Stimulated activated naive CD4-positive, alpha-beta T cell treated with Interleukin-2 at 50 U/mL for 16 hours (primary cell): ENCODE results near the gene ZFYVE1.
"Not testable (repeated sequence)": the region's sequence is repeated elsewhere in the genome, so short reads cannot be mapped to it uniquely, and the experiment has no call there.

Source experiments
- DNase-seq: peaks from one replicate; lab custom pipeline; 2025; lab: John Stamatoyannopoulos, UW

Gene ZFYVE1

DNA sequence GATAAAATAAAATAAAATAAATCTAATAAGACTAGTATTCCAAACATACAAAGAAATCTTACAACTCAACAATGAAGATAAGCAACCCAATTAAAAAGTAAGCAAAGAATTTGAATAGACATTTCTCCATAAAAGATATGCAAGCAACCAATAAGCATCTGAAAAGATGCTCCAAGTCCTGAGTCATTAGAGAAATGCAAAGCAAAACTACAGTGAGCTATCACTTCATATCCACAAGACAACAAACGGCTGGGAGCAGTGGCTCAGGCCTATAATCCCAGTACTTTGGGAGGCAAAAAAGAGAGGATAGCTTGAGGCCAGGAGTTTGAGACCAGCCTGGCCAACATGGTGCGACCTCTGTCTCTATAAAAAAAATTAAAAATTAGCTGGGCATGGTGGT lies 26.8 kb downstream of the ZFYVE1 start:
- DNase-seq = no peak

DNA sequence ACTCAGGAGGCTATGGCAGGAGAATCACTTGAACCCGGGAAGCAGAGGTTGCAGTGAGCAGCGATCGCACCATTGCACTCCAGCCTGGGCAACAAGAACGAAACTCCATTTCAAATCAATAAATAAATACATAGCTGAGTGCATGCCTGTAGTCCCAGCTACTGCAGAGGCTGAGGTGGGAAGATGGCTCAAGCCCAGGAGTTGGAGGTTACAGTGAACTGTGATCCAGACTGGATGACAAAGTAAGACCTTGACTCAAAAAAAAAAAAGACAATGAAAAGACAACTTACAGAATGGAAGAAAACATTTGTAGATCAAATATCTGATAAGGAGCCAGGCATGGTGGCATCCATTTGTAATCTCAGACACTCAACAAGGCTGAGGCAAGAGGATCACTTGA lies 27.6 kb downstream of the ZFYVE1 start:
- no peak for DNase-seq

DNA sequence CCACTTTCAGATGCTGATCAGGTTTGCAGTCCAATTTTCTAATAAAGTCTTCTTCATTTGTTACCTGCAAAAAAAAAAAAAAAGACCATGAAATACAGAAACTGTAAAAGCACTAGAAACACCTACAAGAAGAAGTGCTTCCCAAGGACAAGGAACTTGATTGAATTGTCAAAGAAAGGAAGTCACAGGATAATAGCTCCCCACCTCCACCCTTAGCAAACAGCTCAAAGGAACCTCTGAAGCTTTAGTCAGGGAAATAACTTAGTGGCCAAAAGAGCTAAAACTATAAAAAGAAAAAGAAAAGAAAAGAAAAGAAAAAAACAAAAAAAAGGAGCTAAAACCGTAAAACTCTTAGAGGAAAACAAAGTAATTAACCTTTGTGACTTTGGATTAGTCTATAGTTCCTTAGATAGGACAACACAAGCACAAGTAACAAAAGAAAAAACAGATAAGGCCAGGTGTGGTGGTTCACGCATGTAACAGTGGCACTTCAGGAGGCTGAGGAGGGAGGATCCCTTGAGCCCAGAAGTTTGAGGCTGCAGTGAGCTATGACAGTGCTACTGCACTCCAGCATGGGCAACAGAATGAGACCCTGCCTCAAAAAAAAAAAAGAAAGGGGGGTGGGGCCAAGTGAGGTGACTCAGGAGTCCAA lies 28.5 kb downstream of the ZFYVE1 start:
- DNase-seq = no peak

DNA sequence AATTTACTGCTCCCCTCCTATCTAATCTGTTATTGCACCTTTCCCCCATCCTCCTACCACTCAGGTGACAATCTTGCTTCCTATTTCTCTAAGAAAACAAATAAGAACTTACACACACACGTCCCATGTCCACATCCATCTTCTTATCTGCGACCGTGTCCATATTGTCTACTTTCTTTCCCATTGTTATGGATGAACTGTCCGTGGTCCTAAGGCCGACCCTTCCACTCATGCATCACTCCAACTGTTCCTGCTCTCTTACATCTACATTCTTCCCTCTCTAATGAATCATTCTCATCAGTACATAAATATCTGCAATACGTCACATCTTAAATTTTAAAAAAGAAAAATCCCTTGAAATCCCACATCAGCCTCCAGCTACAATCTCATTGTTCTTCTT lies 30.0 kb downstream of the ZFYVE1 start:
- DNase-seq = no peak

DNA sequence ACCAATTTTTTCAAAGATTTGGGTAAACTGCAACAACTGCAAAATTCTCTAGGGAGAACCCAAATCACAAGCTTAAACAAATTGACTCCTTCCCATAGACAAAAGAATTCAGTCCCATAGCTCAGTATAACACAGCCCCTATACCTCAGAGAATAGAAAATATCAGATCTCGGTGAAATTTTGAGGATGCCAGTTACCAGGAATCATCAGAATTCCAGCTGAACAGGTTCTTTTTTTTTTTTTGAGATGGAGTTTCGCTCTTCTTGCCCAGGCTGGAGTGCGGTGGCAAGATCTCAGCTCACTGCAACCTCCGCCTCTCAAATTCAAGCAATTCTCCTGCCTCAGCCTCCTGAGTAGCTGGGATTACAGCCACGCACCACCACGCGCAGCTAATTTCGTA lies 36.7 kb downstream of the ZFYVE1 start:
- no peak for DNase-seq

DNA sequence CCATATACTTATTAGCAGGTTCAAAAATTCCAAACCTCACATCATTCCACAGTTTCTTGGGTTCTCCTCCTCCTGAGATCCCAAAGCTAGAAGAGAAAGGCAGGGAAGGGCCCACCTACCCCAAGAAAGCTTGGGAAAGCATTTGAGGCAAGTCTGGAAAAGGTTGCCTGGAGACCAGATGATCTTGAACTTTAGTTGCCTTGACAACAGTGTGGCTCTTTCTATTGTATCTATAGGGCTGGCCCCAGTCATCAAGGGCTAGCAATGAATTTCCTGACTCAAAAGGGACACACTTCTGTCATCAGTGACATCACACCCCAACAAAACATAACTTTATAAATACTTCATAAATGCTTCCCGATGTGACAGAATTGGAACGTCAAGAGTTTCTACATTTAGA lies 40.0 kb downstream of the ZFYVE1 start:
- DNase-seq = no peak

DNA sequence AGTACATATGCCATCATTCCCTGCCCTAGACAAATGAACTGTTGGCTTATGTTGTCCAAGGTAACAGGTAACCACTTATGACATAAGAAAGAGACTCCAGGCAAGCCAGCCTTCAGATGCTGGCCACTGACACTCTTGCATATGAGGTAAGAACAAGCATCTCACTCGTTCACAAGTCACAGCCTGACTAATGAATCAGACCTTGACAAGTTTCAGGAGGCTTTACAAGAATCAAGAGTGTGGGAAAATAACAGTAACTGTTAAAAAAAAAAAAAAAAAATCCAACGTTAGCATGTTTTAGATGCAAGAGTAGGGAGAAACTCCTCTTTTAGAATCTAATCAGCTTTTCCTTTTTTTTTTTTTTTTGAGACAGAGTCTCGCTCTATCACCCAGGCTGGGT lies 40.7 kb downstream of the ZFYVE1 start:
- no peak for DNase-seq

DNA sequence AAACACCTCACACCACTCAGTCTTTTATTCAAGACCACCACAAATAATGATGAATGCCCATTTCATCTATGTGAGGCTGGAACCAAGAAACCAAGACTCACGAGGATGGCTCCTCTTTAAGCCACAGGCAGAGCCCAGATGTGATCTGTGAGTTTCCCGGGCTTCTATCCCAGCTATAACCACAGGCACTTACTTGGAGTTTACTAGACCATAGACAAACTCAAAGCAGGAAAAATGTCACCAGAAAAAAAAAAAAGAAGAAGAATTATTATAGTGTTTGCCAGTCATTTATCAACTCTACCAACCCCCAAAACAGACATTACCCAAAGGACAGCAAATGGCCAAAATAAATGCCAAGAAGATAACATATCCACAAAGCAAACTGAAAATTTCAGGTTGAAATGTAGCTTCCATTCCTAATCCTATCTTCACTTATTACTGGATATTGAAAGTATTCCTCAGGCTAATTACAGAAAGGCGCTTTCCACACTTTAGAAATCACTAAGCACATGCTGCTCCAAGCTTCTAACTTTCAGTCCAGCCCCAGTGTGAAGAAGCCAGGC lies 44.7 kb downstream of the ZFYVE1 start:
- no peak for DNase-seq

DNA sequence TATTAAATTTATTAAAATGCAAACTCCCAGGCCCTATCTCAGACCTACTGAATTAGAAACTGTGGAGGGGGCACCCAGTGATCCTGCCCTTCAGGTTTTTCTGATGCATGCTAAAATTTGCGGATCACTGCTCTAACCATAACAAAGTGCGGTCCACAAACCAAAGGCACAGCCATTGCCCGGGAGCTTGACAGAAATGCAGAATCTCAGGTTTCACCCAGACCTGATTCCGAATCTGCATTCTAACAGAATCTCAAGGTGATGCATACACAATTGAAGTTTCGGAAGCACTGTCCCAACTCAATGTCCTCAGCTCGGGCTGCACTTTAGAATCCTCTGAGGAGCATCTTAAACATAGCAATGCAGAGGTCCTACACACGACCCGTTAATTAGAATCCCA lies 46.0 kb downstream of the ZFYVE1 start:
- DNase-seq = no peak

DNA sequence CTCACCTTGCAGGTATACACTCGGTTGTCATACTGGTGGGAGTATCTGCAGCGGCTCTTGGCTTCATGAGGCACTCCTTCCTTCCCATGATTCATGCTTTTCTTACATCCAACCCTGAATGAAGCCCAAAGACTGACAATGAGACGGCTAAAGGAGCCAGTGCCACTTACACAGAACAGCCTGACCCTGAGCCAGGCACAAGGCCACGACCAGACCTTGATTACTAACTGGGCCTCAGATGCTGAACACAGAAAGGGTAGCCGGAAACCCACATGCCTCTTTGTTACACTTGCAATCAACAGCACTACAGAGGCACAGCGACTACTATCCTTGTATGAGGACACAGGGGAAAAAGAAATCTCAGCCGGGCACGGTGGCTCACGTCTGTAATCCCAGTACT lies 48.0 kb downstream of the ZFYVE1 start:
- DNase-seq = no peak

DNA sequence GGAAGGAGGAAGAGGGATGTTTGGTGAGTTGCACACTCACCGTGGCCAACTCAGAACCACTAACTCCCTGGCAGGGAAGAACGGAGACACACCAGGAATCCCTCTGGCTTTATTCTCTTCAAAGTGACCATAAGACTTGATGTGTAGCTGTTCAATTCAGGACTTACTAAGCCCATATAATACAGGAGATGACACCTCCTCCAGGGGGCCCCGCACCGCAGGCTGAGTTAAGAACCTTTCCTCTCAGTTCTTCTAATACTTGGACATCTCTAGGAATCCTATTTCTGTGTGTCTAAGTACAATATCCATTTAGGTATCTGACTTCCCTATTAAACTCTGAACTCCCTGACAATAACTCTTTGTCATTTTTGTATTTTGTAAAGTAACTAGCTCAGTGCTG lies 51.1 kb downstream of the ZFYVE1 start:
- no peak for DNase-seq

DNA sequence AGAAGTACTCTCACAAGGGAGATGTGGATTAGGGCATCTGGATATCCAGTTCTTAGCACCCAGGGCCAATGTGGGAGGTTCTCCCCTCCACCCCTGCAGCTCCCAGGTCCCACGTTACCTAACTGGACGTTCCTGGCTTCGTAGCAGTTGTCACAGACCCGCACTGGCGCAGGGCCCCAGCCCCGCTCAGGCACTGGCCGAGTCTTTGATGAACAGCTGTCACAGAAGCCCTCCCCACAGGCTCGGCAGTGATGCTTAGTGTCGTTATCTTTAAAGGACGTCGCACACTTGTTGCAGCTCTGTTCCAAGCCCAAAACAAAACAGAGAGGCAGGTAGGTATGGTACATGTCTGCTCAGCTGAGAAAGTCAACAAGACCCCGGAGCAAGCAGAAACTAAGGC lies 52.2 kb downstream of the ZFYVE1 start:
- DNase-seq = no peak

DNA sequence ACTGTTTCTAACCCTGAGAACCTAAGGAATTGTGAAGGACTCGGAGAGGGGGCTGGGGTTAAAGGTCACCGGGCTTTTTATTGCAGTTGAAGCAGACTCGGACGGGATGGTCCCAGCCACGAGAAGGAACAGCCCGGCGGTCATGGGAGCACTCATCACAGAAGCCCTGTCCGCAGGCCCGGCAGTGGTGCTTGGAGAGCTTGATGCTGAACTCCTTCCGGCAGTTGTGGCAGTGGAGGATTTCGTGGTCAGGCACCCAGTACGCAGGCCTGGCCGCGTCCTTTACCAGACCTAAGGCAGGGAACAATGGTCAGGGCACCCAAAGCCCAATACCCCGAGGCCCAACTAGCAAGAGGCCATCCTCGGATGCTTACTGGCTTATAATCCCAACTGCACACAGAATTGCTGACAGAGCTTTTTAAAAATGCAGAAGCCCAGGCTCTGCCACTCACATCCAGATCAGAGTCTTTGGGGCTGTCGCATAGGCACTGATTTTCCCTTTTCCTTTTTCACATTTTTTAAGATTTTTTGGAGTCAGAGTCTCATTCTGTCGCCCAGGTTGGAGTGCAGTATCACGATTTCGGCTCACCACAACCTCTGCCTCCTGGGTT lies 56.0 kb downstream of the ZFYVE1 start:
- no peak for DNase-seq

DNA sequence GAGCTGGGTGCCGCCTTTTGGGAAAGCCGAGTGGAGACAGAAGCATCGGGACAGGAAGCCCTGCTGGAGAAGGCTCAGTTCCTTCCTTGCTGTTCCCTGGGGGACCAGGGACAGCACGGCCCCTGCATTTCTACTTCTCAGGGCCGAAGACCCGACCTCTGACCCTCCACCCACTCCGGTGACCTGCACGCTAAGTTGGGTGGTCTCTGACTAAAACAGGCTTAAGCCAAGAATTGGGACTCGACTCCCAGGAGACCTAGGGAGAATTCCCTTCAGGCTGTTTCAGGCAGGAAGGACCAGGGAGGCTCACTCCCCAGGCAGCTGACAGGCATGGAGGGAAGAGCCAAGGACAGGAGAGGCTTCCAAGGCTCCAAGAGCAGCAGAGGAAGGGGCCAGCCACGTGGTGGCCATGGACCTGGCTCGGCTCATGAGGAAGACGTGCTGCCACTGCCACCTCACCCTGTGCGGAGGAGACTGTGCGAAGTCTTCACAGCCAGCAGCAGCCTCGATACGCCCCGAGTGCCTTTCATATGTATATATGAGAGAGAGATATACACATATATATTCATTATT lies 56.8 kb downstream of the ZFYVE1 start:
- DNase-seq = no peak

DNA sequence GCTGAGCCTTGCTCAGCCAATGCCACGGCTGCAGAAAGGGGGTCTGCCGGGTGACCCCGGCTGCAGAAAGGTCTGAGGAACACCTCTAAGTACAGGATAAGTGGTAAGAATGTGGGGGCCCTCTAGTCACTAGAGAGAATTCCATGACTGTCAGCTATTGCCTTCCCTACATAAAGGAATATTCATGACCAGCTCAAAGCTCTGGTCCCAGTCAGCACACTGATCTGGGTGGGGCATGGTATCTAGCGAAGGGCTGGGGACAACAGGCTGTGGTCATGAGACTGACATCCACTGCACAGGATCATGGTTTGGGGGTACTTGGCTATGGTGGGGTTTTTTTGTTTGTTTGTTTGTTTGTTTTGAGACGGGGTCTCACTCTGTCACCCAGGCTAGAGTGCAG lies 58.6 kb downstream of the ZFYVE1 start:
- DNase-seq = no peak

DNA sequence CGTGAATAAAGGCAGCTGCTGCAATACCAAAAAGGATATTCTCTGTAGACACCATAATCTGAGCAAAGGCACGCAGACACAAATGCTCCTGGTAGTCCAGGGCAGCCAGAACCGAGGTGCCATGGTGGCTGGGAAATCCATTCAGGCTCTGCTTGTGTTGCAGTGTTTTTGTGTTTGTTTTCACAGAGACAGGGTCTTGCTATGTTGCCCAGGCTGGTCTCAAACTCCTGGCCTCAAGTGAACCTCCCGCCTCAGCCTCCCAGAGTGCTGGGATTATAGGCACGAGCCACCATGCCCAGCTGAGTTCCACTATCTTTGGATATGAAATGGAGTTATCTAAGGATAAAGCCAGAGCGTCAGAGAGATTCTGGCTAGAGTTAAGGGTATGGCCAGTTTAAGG lies 60.9 kb downstream of the ZFYVE1 start:
- no peak for DNase-seq

DNA sequence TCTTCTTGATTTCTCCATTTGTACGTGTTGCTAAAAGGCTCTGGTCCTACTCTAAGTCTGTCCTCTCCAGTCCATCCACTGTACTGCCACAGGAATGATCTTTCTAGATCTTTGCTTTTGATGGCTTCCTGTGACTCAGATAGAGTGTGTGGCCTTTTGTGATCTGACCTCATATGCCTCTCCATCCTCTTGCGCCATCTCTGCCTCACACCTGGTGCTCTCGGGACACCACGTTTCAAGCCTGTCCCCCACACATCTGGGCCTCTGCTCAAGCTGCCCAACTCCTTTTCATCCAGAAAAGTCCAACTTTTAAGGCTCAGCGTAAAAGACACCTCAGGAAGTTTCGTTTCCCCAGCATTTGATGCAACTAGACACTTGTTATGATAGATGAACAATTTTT lies 61.7 kb downstream of the ZFYVE1 start:
- no peak for DNase-seq

DNA sequence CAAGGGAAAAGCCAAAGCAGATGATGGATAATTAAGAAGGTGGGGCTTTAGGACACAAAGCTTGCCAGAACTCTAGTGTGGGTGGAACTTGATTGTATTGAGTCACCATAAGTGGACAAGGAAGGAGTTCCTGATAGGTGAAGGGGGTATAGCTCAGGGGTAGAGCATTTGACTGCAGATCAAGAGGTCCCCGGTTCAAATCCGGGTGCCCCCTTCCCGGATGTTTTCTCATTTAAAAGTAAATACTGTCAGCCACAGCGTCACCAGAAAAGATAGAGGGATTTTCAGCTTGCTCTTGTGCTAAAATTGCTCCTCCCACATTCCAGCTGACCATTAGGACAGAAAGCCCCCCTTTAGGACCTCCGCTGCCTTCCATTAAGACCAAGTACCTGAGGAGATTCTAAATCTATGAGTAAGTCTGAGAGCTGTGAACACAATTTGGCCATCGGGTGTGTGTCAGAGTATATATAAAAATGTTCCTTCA lies 64.0 kb downstream of the ZFYVE1 start:
- DNase-seq = no peak

DNA sequence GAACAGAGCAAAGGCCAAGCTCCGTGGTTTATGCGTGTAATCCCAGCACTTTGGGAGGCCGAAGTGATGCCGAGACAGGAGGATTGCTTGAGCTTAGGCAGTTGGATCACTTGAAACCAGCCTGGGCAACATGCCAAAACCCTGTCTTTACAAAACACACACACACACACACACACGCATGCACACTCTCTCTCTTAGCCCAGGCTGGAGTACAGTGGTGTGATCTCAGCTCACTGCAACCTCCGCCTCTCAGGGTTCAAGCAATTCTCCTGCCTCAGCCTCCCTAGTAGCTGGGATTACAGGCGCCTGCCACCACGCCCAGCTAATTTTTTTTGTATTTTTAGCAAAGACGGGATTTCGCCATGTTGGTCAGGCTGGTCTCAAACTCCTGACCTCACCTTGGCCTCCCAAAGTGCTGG lies 64.6 kb downstream of the ZFYVE1 start:
- not testable (repeated sequence) for DNase-seq

DNA sequence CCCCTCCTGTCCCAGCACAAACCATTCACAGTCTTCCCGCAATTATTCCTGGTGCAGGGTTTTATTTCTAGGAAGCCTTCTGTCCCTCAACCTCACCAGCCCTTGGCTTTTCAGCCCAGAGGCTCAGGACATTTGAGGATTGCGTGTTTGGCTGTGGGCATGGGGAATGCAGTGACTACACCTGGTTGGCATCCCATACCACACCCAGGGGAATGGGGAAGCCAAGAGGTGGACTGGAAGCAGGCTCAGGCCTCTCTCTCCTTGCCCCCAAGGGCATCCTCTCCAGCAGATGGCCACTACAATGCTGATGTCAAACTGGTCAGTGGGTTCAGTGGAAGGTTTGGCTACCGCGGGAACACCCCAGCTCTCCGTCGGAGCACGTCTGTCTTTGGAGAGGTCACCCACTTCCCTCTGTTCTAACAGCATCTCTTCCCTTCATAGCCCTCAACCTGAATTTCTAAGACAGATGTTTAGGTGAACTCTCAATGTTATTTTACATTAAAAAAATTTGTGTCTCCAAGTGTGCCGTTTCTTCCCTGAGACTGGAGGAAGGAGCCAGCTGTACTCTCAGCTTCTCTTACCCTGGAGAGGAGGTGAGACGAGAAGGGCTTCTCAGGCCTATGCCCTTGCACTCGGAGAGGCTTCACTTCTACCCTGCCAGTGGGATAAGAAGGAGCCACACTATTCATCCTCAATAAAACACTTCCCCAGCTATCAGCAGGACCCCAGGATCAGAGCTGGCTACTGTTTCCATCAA lies 65.1 kb downstream of the ZFYVE1 start:
- DNase-seq = no peak

DNA sequence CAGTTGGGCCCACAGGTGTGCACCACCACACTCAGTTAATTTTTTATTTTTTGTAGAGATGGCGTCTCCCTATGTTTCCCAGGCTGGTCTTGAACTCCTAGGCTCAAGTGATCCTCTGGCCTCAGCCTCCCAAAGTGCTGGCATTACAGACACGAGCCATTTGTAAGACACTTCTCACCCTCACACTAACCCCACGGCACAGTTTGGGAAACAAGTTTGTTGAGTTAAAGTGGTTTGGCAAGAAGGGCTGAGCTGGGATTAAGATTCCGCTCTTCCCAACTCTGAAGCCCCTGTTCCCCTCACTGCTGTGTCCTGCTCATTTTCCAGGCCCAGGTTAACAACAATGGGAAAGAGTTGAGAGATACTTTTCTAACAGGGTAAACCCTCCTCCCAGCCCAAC lies 65.9 kb downstream of the ZFYVE1 start:
- DNase-seq = not testable (repeated sequence)

DNA sequence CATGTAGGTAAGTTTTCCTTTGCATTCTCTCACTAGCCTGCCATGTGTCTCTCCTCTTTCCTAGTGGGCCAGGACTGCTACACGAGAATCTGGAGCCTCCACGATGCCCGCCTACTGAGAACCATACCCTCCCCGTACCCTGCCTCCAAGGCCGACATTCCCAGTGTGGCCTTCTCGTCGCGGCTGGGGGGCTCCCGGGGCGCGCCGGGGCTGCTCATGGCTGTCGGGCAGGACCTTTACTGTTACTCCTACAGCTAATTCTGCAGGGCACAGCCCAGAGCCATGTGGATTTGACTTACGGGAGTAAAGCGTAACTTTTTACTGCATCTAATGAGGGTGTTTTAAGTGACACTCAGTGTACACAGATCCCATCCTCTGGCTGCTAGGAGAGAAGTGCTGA lies 68.4 kb downstream of the ZFYVE1 start:
- no peak for DNase-seq

DNA sequence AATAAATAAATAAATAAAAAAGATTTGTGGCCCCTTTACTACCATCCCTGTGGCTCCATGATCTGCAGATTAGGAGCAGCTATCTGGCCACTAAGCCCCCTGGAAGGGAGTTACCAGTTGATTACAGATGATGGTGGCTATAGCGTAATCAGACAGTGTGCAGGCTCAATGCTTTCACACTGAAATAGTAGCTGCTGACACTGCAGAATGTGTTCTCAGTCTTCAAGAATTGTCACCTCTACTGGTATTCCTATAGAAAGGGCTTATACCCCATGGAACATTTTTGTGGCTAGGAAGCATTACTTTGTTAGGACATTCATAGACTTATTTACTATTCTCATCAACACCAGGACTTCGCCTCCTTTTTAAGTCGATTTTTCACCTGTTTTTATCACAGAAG lies 69.7 kb downstream of the ZFYVE1 start:
- no peak for DNase-seq
